Kidney epithelial cell (primary cell): ENCODE data around the gene CATSPERE. TPM values are rescaled to one million over a fixed set of nuclear protein-coding genes. Genes with fewer than 3 reads are reported as not detected.
"Not testable (repeated sequence)": the region's sequence is repeated elsewhere in the genome, so short reads cannot be mapped to it uniquely, and the experiment has no call there.

Experiments used
- DNase-seq: peaks from one replicate; pipeline ENCODE4 v3.0.0-alpha.2; 2010; ENCODE audit warnings: low read depth
- H3K27me3 ChIP-seq: 2 replicates; pipeline ENCODE4 v1.6.0; 2011; ENCODE audit warnings: low read length; ENCODE audit not compliant: control insufficient read depth, insufficient read depth
- H3K36me3 ChIP-seq: 2 replicates; pipeline ENCODE4 v1.5.1; 2011; ENCODE audit warnings: low read length; ENCODE audit not compliant: control insufficient read depth, insufficient read depth
- H3K4me3 ChIP-seq: 2 replicates; pipeline ENCODE4 v1.5.1; 2011; ENCODE audit warnings: low read depth, mild to moderate bottlenecking, control low read depth, low read length
- total RNA-seq: library from RNA; depleted of rRNA; stranded (reverse); fragments of >200 nt; gene quantifications from 2 replicates; pipeline ENCODE4 v1.2.3, GENCODE V29; 2015
- TF ChIP-seq, protein P1 (sequence below): IDR thresholded peaks from 2 replicates; pipeline ENCODE4 v1.5.1; 2011; ENCODE audit warnings: mild to moderate bottlenecking, moderate library complexity, low read length, control low read depth, inconsistent platforms; ENCODE audit not compliant: insufficient read depth, poor library complexity, severe bottlenecking

CATSPERE gene
- total RNA-seq, 1 donor from 2014 or later, result 0.13 TPM

DNA sequence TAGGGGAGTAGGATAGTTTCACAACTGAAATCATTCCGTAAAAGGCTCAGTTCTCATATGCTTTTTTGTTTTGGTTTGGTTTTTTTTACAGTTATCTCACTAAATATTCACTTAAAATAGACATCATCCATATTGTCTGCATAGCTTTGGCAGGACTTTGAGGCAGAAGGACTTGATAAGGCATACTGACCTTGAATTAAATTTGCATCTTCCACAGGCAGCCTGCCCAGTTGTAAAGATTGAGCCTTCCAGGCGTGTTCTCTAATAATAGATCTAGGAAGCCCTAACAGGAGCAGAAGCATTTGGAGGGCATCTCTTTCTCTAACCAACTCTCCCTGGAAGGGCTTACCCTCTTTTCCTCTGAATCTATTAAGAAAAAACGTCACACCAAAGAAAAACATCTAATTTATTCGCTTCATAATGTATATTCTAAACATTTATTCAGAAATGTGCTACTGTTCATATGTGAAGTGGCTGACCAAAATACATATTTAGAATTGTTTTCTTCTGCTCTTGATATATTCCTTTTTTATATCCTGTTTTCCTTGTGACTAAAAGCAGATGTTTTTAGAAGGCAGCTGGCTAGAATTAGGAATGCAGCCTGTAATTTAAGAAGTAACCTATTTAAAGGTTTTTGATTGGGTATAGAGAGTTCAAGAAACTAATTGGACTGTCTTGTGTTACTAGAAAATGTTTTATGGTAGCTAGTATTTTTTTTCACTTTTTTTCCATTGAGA is 212.0 kb downstream of the CATSPERE start:
- TF ChIP-seq, protein P1, sequence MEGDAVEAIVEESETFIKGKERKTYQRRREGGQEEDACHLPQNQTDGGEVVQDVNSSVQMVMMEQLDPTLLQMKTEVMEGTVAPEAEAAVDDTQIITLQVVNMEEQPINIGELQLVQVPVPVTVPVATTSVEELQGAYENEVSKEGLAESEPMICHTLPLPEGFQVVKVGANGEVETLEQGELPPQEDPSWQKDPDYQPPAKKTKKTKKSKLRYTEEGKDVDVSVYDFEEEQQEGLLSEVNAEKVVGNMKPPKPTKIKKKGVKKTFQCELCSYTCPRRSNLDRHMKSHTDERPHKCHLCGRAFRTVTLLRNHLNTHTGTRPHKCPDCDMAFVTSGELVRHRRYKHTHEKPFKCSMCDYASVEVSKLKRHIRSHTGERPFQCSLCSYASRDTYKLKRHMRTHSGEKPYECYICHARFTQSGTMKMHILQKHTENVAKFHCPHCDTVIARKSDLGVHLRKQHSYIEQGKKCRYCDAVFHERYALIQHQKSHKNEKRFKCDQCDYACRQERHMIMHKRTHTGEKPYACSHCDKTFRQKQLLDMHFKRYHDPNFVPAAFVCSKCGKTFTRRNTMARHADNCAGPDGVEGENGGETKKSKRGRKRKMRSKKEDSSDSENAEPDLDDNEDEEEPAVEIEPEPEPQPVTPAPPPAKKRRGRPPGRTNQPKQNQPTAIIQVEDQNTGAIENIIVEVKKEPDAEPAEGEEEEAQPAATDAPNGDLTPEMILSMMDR, result no peak
- Histone ChIP-seq H3K27me3 (no peaks in the 10 kb centered on the region), H3K4me3 (no peak overlapping the region), H3K36me3 (no peaks in the 10 kb centered on the region)
- no peak for DNase-seq

DNA sequence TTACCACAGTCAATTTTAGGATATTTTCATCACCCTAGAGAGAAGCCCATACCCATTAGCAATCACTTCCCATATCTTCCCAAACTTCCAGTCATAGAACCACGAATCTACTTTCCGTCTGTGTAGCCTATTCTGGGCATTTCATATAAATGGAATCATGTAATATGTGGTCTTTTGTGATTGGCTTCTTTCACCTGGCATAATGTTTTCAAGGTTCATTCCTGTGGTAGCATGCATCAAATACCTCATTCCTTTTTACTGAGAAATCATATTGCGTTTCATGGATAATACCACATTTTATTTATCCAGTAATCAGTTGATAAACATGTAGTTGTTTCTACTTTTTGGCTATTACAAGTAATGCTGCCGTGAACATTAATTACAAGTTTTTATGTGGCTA is 213.4 kb downstream of the CATSPERE start:
- Histone ChIP-seq H3K36me3 (no peaks in the 10 kb centered on the region), H3K4me3 (no peak overlapping the region), H3K27me3 (no peaks in the 10 kb centered on the region)
- TF ChIP-seq, protein P1, result no peak
- no peak for DNase-seq

DNA sequence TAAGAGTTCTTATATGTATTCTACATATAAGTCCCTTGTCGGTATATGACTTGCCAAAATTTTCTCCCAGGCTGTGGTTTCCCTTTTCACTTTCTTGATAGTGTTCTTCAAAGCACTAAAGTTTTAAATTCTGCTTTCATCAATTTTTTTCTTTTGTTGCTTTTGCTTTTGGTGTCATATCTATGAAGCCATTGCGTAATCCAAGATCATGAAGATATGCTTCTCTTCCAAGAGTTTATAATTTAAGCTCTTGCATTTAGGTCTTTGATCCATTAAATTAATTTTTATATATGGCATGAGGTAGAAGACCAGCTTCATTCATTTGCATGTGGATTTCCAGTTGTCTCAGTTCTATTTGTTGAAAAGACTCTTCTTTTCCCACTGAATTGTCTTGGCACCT is 214.1 kb downstream of the CATSPERE start:
- DNase-seq, result no peak
- Histone ChIP-seq H3K27me3 (no peaks in the 10 kb centered on the region), H3K4me3 (no peak overlapping the region), H3K36me3 (no peaks in the 10 kb centered on the region)
- TF ChIP-seq, protein P1, result no peak

DNA sequence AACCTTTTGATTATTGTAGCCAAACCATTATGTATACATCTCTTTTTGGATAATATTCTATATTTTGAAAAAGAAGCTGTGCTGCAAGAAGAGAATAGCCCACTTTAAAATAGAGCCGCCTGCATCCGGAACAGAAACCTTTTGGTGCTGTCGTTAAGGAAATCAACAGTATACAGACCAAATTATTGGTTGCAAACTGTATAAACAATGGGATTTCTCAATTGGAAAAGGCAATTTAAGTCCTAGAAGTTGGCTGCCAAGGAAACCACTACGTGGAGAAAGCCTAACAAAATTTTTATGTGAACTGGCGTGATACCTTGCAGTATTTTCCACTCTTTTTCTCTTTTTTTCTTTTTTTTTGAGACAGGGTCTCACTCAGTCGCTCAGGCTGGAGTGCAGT is 217.6 kb downstream of the CATSPERE start:
- H3K36me3 ChIP-seq, result no peaks in the 10 kb centered on the region
- H3K4me3 ChIP-seq, result no peak overlapping the region

DNA sequence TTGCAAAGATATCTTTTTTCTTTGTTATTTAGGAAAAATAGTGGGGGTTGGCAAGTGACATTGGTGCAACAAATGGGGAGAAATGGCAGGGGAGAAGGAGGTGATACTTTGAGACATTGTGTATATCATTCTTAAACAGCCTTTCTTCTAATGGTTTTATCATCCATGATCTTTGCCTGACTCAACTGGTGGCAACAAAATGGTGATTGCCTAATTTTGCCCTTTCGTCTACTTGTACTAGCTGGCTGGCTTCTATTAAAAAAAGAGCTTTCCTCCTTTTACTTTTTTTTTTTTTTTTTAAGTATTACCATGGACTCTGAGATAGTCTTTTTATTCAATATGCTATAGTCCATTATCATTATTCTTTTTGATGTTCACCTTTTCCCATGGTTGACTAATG is 219.6 kb downstream of the CATSPERE start:
- Histone ChIP-seq H3K27me3 (no peaks in the 10 kb centered on the region), H3K36me3 (no peaks in the 10 kb centered on the region), H3K4me3 (no peak overlapping the region)
- DNase-seq, result no peak
- TF ChIP-seq, protein P1, result no peak

More for the DNA sequence above, 217.6 kb downstream of the CATSPERE start:
- H3K27me3 ChIP-seq, result no peaks in the 10 kb centered on the region
- TF ChIP-seq, protein P1, result no peak
- no peak for DNase-seq

DNA sequence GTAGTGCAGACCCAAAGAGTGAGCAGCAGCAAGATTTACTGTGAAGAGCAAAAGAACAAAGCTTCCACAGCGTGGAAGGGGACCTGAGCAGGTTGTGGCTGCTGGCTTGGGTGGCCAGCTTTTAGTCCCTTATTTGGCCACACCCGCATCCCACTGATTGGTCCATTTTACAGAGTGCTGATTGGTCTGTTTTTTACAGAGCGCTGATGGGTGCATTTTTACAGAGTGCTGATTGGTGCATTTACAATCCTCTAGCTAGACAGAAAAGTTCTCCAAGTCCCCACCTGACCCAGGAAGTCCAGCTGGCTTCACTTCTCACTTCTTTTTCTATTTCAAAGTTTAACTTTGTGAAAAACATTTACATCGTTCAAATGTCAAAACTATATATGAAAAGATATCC is 221.0 kb downstream of the CATSPERE start:
- not testable (repeated sequence) for DNase-seq, H3K36me3 ChIP-seq, H3K4me3 ChIP-seq, H3K27me3 ChIP-seq

Other genes with a start within 250 kb of the CATSPERE start
- gene ADSS2, start 9.4 kb upstream of the CATSPERE start, total RNA-seq, result 42.0 and 42.4 TPM in 2 replicates
- gene DESI2, start 191.9 kb downstream of the CATSPERE start, total RNA-seq, result 53.2 and 55.0 TPM in 2 replicates